Measurements from ENCODE around the gene STK24.

- no peak for TF ChIP-seq CTCF (conservative IDR thresholded peaks at IDR 0.05)
- no peak for TF ChIP-seq ZFX (IDR thresholded peaks at IDR 0.05)
Measured at GRCh38 chr13:98556968-98557631, 19.8 kb downstream of the STK24 start.
